ENCODE data around the gene ZNF580.

ZNF580 gene

GRCh38 chr19:55606817-55607216 is 34.0 kb upstream of the ZNF580 start:
- DNase-seq: no peak

GRCh38 chr19:55609326-55609725 is 31.5 kb upstream of the ZNF580 start:
- DNase-seq: no peak

- no peak for DNase-seq
Measured at GRCh38 chr19:55611300-55611982, 29.4 kb upstream of the ZNF580 start.

- no peak for DNase-seq
Measured at GRCh38 chr19:55611983-55612645, 28.7 kb upstream of the ZNF580 start.

GRCh38 chr19:55613396-55613795 is 27.4 kb upstream of the ZNF580 start:
- DNase-seq: no peak

- no peak for DNase-seq
Measured at GRCh38 chr19:55613930-55614710, 26.7 kb upstream of the ZNF580 start.

GRCh38 chr19:55614711-55615542 is 25.9 kb upstream of the ZNF580 start:
- no peak for DNase-seq

- DNase-seq: no peak
Measured at GRCh38 chr19:55615543-55616394, 25.0 kb upstream of the ZNF580 start.

GRCh38 chr19:55616395-55616875 is 24.4 kb upstream of the ZNF580 start:
- no peak for DNase-seq

- no peak for DNase-seq
Measured at GRCh38 chr19:55617426-55617825, 23.4 kb upstream of the ZNF580 start.

- no peak for DNase-seq
Measured at GRCh38 chr19:55618426-55618825, 22.4 kb upstream of the ZNF580 start.

GRCh38 chr19:55619286-55619685 is 21.5 kb upstream of the ZNF580 start:
- no peak for DNase-seq

- no peak for DNase-seq
Measured at GRCh38 chr19:55620410-55621204, 20.2 kb upstream of the ZNF580 start.

- DNase-seq: no peak
Measured at GRCh38 chr19:55621205-55621672, 19.6 kb upstream of the ZNF580 start.

GRCh38 chr19:55621673-55622231 is 19.1 kb upstream of the ZNF580 start:
- no peak for DNase-seq

GRCh38 chr19:55622242-55622969 is 18.4 kb upstream of the ZNF580 start:
- DNase-seq: no peak

GRCh38 chr19:55623130-55623529 is 17.7 kb upstream of the ZNF580 start:
- no peak for DNase-seq

- no peak for DNase-seq
Measured at GRCh38 chr19:55623561-55623960, 17.2 kb upstream of the ZNF580 start.

- DNase-seq: peak; percentile 94
Measured at GRCh38 chr19:55624109-55625003, 16.4 kb upstream of the ZNF580 start, which contains the start of gene ZNF784. TSS of gene ZNF784 (minus strand) at chr19:55624566. CDS start at chr19:55624561, 5 bp downstream.
